ENCODE results near the gene CSNK2B.

The CSNK2B gene

GRCh38 chr6:31687321-31687720 lies 21.4 kb downstream of the CSNK2B start:
- no peak for DNase-seq (ENCODE audit: extremely low spot score)
- POLR2A ChIA-PET, result no interaction called here
- CTCF ChIA-PET, result interaction anchor here (1.1 to 1.4 kb wide), 2 partner anchors 9 to 265 kb away, joined by 4 read pairs; no protein-coding TSS in a partner anchor
- TF ChIP-seq CTCF (IDR thresholded peaks at IDR 0.05; ENCODE audit: control extremely low read depth, extremely low read depth, low read depth, missing control alignments), result no peak

- POLR2A ChIA-PET, result no interaction called here
- TF ChIP-seq CTCF (IDR thresholded peaks at IDR 0.05; ENCODE audit: control extremely low read depth, extremely low read depth, low read depth, missing control alignments), result no peak
- CTCF ChIA-PET, result interaction anchor here (1.1 to 5.9 kb wide), 3 partner anchors 8 to 264 kb away, joined by 4 to 20 read pairs (median 4); partner anchors contain the start of gene LY6G5C
- DNase-seq (ENCODE audit: extremely low spot score), result no peak
Observed at GRCh38 chr6:31687860-31688693, 22.2 kb downstream of the CSNK2B start.

GRCh38 chr6:31689249-31690110 lies 23.6 kb downstream of the CSNK2B start:
- POLR2A ChIA-PET, result no interaction called here
- DNase-seq (ENCODE audit: extremely low spot score), result no peak
- CTCF ChIA-PET, result interaction anchor here (1.0 to 5.9 kb wide), 8 partner anchors 9 to 69 kb away, joined by 3 to 20 read pairs (median 4); partner anchors contain the start of genes ABHD16A, LY6G5C and LY6G6D
- no peak for TF ChIP-seq CTCF (IDR thresholded peaks at IDR 0.05; ENCODE audit: control extremely low read depth, extremely low read depth, low read depth, missing control alignments)

GRCh38 chr6:31690231-31691077 lies 24.6 kb downstream of the CSNK2B start:
- ChIA-PET POLR2A (interaction anchor here (0.6 kb wide), 1 partner anchor 130 kb away, joined by 10 read pairs; no protein-coding TSS in a partner anchor), CTCF (interaction anchor here (0.7 to 6.1 kb wide), 9 partner anchors 8 to 144 kb away, joined by 3 to 26 read pairs (median 4); partner anchors contain the start of genes ATP6V1G2, LY6G5C and LY6G6D)
- TF ChIP-seq CTCF (IDR thresholded peaks at IDR 0.05; ENCODE audit: control extremely low read depth, extremely low read depth, low read depth, missing control alignments), result no peak
- no peak for DNase-seq (ENCODE audit: extremely low spot score)

GRCh38 chr6:31691078-31691463 lies 25.2 kb downstream of the CSNK2B start:
- ChIA-PET POLR2A (no interaction called here), CTCF (interaction anchor here (1.5 to 6.1 kb wide), 5 partner anchors 7 to 79 kb away, joined by 3 to 26 read pairs (median 11); partner anchors contain the start of genes LY6G5C and LY6G6D)
- DNase-seq (ENCODE audit: extremely low spot score), result no peak
- TF ChIP-seq CTCF (IDR thresholded peaks at IDR 0.05; ENCODE audit: control extremely low read depth, extremely low read depth, low read depth, missing control alignments), result no peak

Measured in GM10248 (cell line).